Spleen (tissue), 7 donors: Measurements from ENCODE around the gene SECISBP2L.
A peak's percentile ranks its signal among the peaks of the same experiment; 100 is the strongest.

ENCODE experiments used
- CTCF ChIP-seq, 11 experiments: fragments of 200-600 bp in 7 of 11; fragments of 450-650 bp in 4 of 11; sonication (generic) in 4 of 11; IDR thresholded peaks in 8 of 11; conservative IDR thresholded peaks in 3 of 11; 1 replicate in 7 of 11; 2 replicates in 4 of 11; pipeline versions ENCODE4 v1.4.0 to v1.8.0; 2016 to 2021; ENCODE audit warnings: antibody characterized with exemption in 11 of 11, inconsistent platforms in 4 of 11, mild to moderate bottlenecking in 1 of 11
- POLR2A ChIP-seq, 3 donors: fragments of 450-650 bp; IDR thresholded peaks; one replicate each; pipeline ENCODE4 v1.5.1; 2017; ENCODE audit warnings: antibody characterized with exemption in 3 of 3, mild to moderate bottlenecking in 1 of 3
- donor health status: DM: no; HTN: no; CAD: no; lungs with moderate emphysema.
- donor health status: DM: no; HTN: no; CAD: no.
- donor health status: DM: no; HTN: no; CAD: no.

GRCh38 chr15:48963524-48964113 lies 82.6 kb downstream of the SECISBP2L start, which contains the start of gene SHC4:
- TF ChIP-seq POLR2A (IDR thresholded peaks at IDR 0.05) (no peak), CTCF (IDR thresholded peaks at IDR 0.05 in 8 of 11, conservative IDR thresholded peaks at IDR 0.05 in 3 of 11) (peak in 1 of 11 experiments; percentile 19)
